H9 (cell line): ENCODE measurements around the gene TOMM7. TPM values are rescaled to one million over a fixed set of nuclear protein-coding genes. Genes with fewer than 3 reads are reported as not detected.

ENCODE experiments used
- DNase-seq: peaks from one replicate; pipeline ENCODE4 v3.0.0-alpha.2; 2017
- H2AFZ ChIP-seq: one replicate; pipeline ENCODE4 v1.6.1; 2013; ENCODE audit warnings: mild to moderate bottlenecking, low read length, control low read depth, moderate library complexity
- H2AK5ac ChIP-seq: 2 replicates; pipeline ENCODE4 v1.6.1; 2013; ENCODE audit warnings: low read length, control low read depth, mixed read lengths; ENCODE audit not compliant: insufficient read length
- H2BK120ac ChIP-seq: one replicate; pipeline ENCODE4 v1.6.1; 2013; ENCODE audit warnings: low read depth, mild to moderate bottlenecking, low read length, control low read depth, inconsistent platforms; ENCODE audit not compliant: poor library complexity, severe bottlenecking
- H2BK12ac ChIP-seq: 2 replicates; pipeline ENCODE4 v1.6.1; 2013; ENCODE audit warnings: low read length, control low read depth, mixed read lengths, low read depth; ENCODE audit not compliant: insufficient read length
- H2BK15ac ChIP-seq: 2 replicates; pipeline ENCODE4 v1.6.1; 2013; ENCODE audit warnings: low read depth, low read length, control low read depth
- H2BK20ac ChIP-seq: one replicate; pipeline ENCODE4 v1.6.1; 2013; ENCODE audit warnings: low read depth, mild to moderate bottlenecking, low read length, control low read depth, inconsistent platforms; ENCODE audit not compliant: poor library complexity, severe bottlenecking
- H2BK5ac ChIP-seq: 2 replicates; pipeline ENCODE4 v1.6.1; 2013; ENCODE audit warnings: low read length, control low read depth, mixed read lengths; ENCODE audit not compliant: insufficient read length
- H3K14ac ChIP-seq: 2 replicates; pipeline ENCODE4 v1.6.1; 2013; ENCODE audit warnings: low read length, control low read depth; ENCODE audit not compliant: insufficient read depth
- H3K18ac ChIP-seq: 2 replicates; pipeline ENCODE4 v1.6.1; 2013; ENCODE audit warnings: low read depth, mild to moderate bottlenecking, mixed read lengths, low read length, control low read depth; ENCODE audit not compliant: insufficient read length
- H3K23ac ChIP-seq: 2 replicates; pipeline ENCODE4 v1.6.1; 2013; ENCODE audit warnings: low read length, control low read depth, mixed read lengths, low read depth; ENCODE audit not compliant: insufficient read length
- H3K23me2 ChIP-seq: 2 replicates; pipeline ENCODE4 v1.6.1; 2013; ENCODE audit warnings: low read depth, mild to moderate bottlenecking, mixed read lengths, low read length, control low read depth; ENCODE audit not compliant: insufficient read length, poor library complexity, severe bottlenecking
- H3K27ac ChIP-seq: 2 replicates; pipeline ENCODE4 v1.5.1; 2013; ENCODE audit warnings: low read length, control low read depth, mixed read lengths, low read depth; ENCODE audit not compliant: insufficient read length
- H3K27me3 ChIP-seq: 2 replicates; pipeline ENCODE4 v1.6.1; 2013; ENCODE audit warnings: low read length, control low read depth, inconsistent platforms; ENCODE audit not compliant: insufficient read depth
- H3K4ac ChIP-seq: 2 replicates; pipeline ENCODE4 v1.6.1; 2013; ENCODE audit warnings: low read depth, mild to moderate bottlenecking, control low read depth, inconsistent platforms, low read length, moderate library complexity
- H3K4me1 ChIP-seq: 2 replicates; pipeline ENCODE4 v1.6.1; 2013; ENCODE audit warnings: low read length, control low read depth, inconsistent platforms; ENCODE audit not compliant: insufficient read depth
- H3K4me2 ChIP-seq: 2 replicates; pipeline ENCODE4 v1.6.1; 2013; ENCODE audit warnings: low read length, control low read depth, mixed read lengths; ENCODE audit not compliant: insufficient read length, insufficient read depth
- H3K56ac ChIP-seq: 2 replicates; pipeline ENCODE4 v1.6.1; 2013; ENCODE audit warnings: low read depth, mild to moderate bottlenecking, mixed read lengths, low read length, control low read depth; ENCODE audit not compliant: insufficient read length
- H3K79me1 ChIP-seq: 2 replicates; pipeline ENCODE4 v1.6.1; 2013; ENCODE audit warnings: low read depth, mild to moderate bottlenecking, moderate library complexity, low read length, control low read depth, inconsistent platforms; ENCODE audit not compliant: insufficient read depth, poor library complexity, severe bottlenecking
- H3K79me2 ChIP-seq: 2 replicates; pipeline ENCODE4 v1.6.1; 2013; ENCODE audit warnings: low read length, control low read depth, inconsistent platforms; ENCODE audit not compliant: insufficient read depth
- H3K9ac ChIP-seq: 2 replicates; pipeline ENCODE4 v1.6.1; 2013; ENCODE audit warnings: low read length, control low read depth, mixed read lengths; ENCODE audit not compliant: insufficient read length; ENCODE audit errors: extremely low read depth
- H3K9me3 ChIP-seq: one replicate; pipeline ENCODE4 v1.6.1; 2013; ENCODE audit warnings: low read depth, low read length, inconsistent platforms; ENCODE audit not compliant: control insufficient read depth
- H3T11ph ChIP-seq: one replicate; pipeline ENCODE4 v1.6.1; 2013; ENCODE audit warnings: mild to moderate bottlenecking, low read length, control low read depth, inconsistent platforms
- H4K20me1 ChIP-seq: one replicate; pipeline ENCODE4 v1.6.1; 2013; ENCODE audit not compliant: control insufficient read depth, insufficient read length, insufficient read depth
- H4K5ac ChIP-seq: 2 replicates; pipeline ENCODE4 v1.6.1; 2013; ENCODE audit warnings: low read depth, mild to moderate bottlenecking, mixed read lengths, low read length, control low read depth; ENCODE audit not compliant: insufficient read length
- H4K8ac ChIP-seq: replicated peaks from 2 replicates; pipeline ENCODE4 v1.6.1; 2013; ENCODE audit warnings: low read length, control low read depth, mixed read lengths, low read depth; ENCODE audit not compliant: insufficient read length
- H4K91ac ChIP-seq: 2 replicates; pipeline ENCODE4 v1.6.1; 2013; ENCODE audit warnings: low read depth, mild to moderate bottlenecking, moderate library complexity, mixed read lengths, low read length, control low read depth; ENCODE audit not compliant: insufficient read length
- H3K27ac Mint-ChIP-seq, 3 experiments: 2 replicates in 2 of 3; 3 replicates in 1 of 3; pipeline ENCODE4 v1.8.0; 2020 to 2021; ENCODE audit warnings: mixed read lengths in 3 of 3, mild to moderate bottlenecking in 1 of 3, moderate library complexity in 1 of 3
- H3K27me3 Mint-ChIP-seq: 2 replicates; pipeline ENCODE4 v1.8.0; 2021; ENCODE audit warnings: low read depth, mild to moderate bottlenecking, moderate library complexity, mixed read lengths
- H3K36me3 Mint-ChIP-seq, 3 experiments: 2 replicates in 2 of 3; 3 replicates in 1 of 3; pipeline ENCODE4 v1.8.0; 2020 to 2021; ENCODE audit warnings: low read depth in 3 of 3, mixed read lengths in 3 of 3; ENCODE audit not compliant: insufficient read depth in 1 of 3
- H3K4me1 Mint-ChIP-seq, 2 experiments: 2 replicates each; pipeline ENCODE4 v1.8.0; 2020; ENCODE audit warnings: mixed read lengths in 2 of 2
- H3K4me3 Mint-ChIP-seq, 2 experiments: 2 replicates in 1 of 2; 3 replicates in 1 of 2; pipeline ENCODE4 v1.8.0; 2020 to 2021; ENCODE audit warnings: mild to moderate bottlenecking in 2 of 2, mixed read lengths in 2 of 2, moderate library complexity in 1 of 2
- H3K9me3 Mint-ChIP-seq, 2 experiments: 2 replicates in 1 of 2; 3 replicates in 1 of 2; pipeline ENCODE4 v1.8.0; 2020; ENCODE audit warnings: mild to moderate bottlenecking in 2 of 2, mixed read lengths in 2 of 2, moderate library complexity in 1 of 2
- WGBS: extraction: QIAGEN DNeasy Blood & Tissue Kit; methylation state at CpG from one replicate; pipeline ENCODE4 v1.1.7; 2013; ENCODE audit warnings: missing lambda C conversion rate, low lambda C conversion rate, mixed read lengths; ENCODE audit not compliant: insufficient read length; ENCODE audit errors: extremely low coverage; 5-methylcytosine and 5-hydroxymethylcytosine counted together
- total RNA-seq: library from RNA; stranded (reverse); gene quantifications from 2 replicates; pipeline ENCODE4 v1.2.1, GENCODE V29; 2021
- TF ChIP-seq, protein P1 (sequence below): fragments of 200-600 bp; sonication (generic); conservative IDR thresholded peaks from 3 replicates; pipeline ENCODE4 v1.8.0; 2021; ENCODE audit warnings: antibody characterized with exemption, mild to moderate bottlenecking

The TOMM7 gene
- total RNA-seq, 1 experiment from 2014 or later = 368 TPM

DNA sequence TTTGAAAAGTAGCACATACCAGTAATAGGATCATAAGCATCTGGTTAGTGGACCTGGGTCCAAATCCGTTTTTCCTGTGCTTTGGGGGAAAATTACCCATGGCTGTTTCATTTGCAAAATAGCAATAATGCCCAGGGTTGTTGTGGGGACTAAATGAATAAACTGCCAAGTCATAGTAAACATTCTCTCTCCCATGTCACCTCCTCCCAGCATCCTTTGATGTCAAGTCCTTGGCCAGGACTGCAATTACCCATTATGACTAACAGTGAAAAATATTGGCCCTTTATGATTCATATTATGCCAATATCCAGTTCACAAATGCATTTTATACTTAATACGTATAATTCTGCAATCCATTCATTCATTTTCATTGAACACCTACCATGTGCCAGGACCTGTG is 23.0 kb downstream of the TOMM7 start:
- no peak overlapping the region for H2BK15ac ChIP-seq
- no peak overlapping the region for H2BK120ac ChIP-seq
- H3K23me2 ChIP-seq = no peaks in the 10 kb centered on the region
- no peak overlapping the region for H4K91ac ChIP-seq
- no peak overlapping the region for H2BK5ac ChIP-seq
- no peaks in the 10 kb centered on the region for H3K79me2 ChIP-seq
- H4K5ac ChIP-seq = no peak overlapping the region
- WGBS = no CpG with 5 or more reads among the region's 2 CpGs
- Mint-ChIP-seq H3K4me1 (peaks cover 19 to 20% of the 10 kb centered on the region in 2 experiments), H3K36me3 (peaks cover 30 to 48% (median 31%) of the 10 kb centered on the region in 3 experiments), H3K27ac (no peak overlapping the region), H3K27me3 (no peaks in the 10 kb centered on the region; the same call in 1 of the 2 replicates), H3K9me3 (peaks cover 43 to 58% of the 10 kb centered on the region in 2 experiments), H3K4me3 (no peak overlapping the region)
- H3K27ac ChIP-seq = no peak overlapping the region
- H3K9ac ChIP-seq = no peak overlapping the region
- no peak overlapping the region for H3K56ac ChIP-seq
- H2AK5ac ChIP-seq = no peak overlapping the region
- no peaks in the 10 kb centered on the region; the same call in 1 of the 2 replicates for H3K4me1 ChIP-seq
- H3K79me1 ChIP-seq = no peaks in the 10 kb centered on the region
- no peak overlapping the region for H3K14ac ChIP-seq
- H4K8ac ChIP-seq = no peak overlapping the region
- no peak overlapping the region for H3K18ac ChIP-seq
- no peak overlapping the region for H3K4ac ChIP-seq
- no peak overlapping the region for H2AFZ ChIP-seq
- no peak overlapping the region for H3T11ph ChIP-seq
- TF ChIP-seq, protein P1, sequence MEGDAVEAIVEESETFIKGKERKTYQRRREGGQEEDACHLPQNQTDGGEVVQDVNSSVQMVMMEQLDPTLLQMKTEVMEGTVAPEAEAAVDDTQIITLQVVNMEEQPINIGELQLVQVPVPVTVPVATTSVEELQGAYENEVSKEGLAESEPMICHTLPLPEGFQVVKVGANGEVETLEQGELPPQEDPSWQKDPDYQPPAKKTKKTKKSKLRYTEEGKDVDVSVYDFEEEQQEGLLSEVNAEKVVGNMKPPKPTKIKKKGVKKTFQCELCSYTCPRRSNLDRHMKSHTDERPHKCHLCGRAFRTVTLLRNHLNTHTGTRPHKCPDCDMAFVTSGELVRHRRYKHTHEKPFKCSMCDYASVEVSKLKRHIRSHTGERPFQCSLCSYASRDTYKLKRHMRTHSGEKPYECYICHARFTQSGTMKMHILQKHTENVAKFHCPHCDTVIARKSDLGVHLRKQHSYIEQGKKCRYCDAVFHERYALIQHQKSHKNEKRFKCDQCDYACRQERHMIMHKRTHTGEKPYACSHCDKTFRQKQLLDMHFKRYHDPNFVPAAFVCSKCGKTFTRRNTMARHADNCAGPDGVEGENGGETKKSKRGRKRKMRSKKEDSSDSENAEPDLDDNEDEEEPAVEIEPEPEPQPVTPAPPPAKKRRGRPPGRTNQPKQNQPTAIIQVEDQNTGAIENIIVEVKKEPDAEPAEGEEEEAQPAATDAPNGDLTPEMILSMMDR = no peak
- H4K20me1 ChIP-seq = no peaks in the 10 kb centered on the region
- no peak overlapping the region for H3K4me2 ChIP-seq
- H3K9me3 ChIP-seq = peaks cover 6% of the 10 kb centered on the region
- no peak overlapping the region for H2BK20ac ChIP-seq
- no peaks in the 10 kb centered on the region for H3K27me3 ChIP-seq
- no peak for DNase-seq
- H2BK12ac ChIP-seq = no peak overlapping the region
- no peak overlapping the region for H3K23ac ChIP-seq
